HS-5 (cell line): ENCODE results near the gene IL16.
"Not testable (repeated sequence)": the region's sequence is repeated elsewhere in the genome, so short reads cannot be mapped to it uniquely, and the experiment has no call there.

Experiments
- DNase-seq: peaks from one replicate; pipeline ENCODE4 v3.0.0-alpha.2; 2012; ENCODE audit warnings: low read depth

IL16 gene

GRCh38 chr15:81196576-81197254 lies at the start of gene IL16:
Gene IL16 (plus strand): TSS chr15:81196879. CDS start chr15:81225400, 28,521 bp downstream.
- no peak for DNase-seq

- DNase-seq: no peak
Observed at GRCh38 chr15:81151389-81151788, 45.3 kb upstream of the IL16 start.

- DNase-seq: no peak
Observed at GRCh38 chr15:81152339-81152738, 44.3 kb upstream of the IL16 start.

DNA sequence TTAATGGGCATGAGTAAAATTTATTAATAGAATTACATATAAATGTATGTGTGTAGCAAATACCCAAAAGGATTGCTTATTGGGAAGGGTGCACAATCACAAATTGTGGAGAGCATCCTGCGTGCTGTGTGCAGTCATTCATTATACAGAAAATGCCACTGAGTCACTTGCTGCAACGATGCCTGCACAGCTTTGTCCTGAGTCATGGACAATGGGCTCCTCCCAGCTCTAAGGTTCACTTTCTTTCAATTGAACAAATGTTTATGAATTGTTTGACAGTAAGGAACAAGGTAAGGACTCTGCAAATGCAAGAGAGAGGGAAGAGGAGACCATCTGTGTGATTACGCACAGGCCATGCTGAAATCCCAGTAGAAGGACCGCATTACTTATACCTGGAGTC lies 43.9 kb upstream of the IL16 start:
- no peak for DNase-seq

GRCh38 chr15:81155375-81156218 lies 41.1 kb upstream of the IL16 start:
- DNase-seq: no peak

GRCh38 chr15:81156324-81156723 lies 40.4 kb upstream of the IL16 start:
- DNase-seq: no peak

GRCh38 chr15:81157195-81157938 lies 39.3 kb upstream of the IL16 start:
- no peak for DNase-seq

GRCh38 chr15:81157939-81158223 lies 38.8 kb upstream of the IL16 start:
- no peak for DNase-seq

- not testable (repeated sequence) for DNase-seq
Observed at GRCh38 chr15:81158561-81158960, 38.1 kb upstream of the IL16 start.

DNA sequence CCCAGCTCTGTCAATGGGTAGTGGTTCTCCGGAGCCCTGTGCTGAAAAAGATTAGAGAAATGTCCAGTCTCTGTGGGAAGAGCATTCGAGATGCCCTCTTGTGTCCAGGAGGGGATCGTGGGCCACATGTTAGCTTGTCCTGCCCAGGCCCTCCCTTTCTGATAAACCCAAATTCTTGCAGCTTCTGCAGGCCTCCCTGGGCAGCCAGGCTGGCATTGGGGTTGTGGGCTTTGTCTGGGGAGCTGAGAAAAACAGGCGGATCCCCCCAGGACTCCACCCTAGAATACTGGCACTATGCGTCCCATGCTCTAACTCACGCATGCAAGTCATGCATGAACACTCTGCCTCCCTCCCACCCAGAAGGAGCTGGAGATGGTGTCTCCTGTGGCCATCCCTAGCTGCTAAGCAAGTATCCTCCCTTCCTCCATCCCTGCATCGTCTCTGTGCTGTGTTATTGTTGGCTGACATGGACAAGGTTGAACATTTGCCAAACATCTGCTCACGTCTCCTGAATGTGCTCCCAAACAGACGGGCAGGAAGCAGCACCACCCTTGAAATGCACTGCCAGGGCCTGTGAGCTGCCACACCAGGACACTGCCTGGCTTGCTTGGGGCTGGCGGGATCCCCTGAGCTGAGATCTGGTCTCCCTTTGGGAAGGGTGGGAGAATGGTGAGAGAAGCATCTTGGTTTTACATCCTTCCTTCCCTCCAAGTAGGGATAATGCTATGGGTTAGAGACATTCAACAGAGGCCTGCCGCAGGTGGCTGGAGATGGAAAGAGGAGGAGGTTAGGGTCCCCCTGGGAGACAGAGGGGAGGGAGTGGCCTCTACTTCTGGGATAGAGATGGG lies 36.1 kb upstream of the IL16 start:
- DNase-seq: peak; percentile 74

DNA sequence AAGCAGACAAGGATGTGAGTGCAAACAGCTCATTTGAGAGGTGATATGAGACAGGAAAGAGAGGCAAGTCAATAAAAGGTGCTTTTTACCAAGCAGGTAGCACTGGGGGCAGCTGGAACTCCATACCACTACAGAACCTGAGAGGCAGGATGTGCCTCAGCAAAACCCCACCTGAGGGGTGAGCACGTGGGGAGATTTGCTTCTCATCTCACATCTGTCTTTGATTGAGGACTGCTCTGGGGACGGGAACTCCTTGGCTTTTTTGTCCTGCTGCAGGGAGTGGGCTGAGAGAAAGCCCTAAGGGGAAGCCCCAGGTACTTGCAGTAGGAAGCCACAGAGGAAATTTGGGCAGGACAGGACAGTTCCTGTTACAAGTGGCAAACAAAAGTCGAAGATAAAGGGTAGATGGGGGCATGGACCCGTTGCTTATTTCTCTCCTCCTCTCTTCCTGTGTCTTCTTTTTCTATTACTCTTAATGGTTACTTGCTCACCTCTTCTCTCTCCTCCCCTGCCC lies 35.5 kb upstream of the IL16 start:
- DNase-seq: no peak

DNA sequence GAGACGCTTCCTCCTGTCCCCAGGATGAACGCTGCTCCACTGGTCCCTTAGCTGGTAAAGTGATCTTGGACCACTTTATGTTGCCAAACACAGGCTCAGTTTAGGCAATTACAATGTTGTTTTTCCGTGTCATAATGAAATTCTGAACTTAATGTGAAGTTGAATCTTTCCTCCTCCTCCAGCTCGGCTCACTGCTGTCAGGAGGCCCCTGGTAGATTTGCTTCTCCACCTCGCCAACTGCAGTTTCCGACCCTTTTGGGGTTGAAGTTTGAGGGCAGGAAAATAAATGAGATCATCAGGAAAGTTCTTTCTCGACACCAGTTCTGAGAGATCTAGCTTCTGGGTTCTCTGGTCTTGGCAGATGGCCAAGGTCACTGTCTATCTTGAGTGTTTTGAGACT lies 34.8 kb upstream of the IL16 start:
- no peak for DNase-seq

DNA sequence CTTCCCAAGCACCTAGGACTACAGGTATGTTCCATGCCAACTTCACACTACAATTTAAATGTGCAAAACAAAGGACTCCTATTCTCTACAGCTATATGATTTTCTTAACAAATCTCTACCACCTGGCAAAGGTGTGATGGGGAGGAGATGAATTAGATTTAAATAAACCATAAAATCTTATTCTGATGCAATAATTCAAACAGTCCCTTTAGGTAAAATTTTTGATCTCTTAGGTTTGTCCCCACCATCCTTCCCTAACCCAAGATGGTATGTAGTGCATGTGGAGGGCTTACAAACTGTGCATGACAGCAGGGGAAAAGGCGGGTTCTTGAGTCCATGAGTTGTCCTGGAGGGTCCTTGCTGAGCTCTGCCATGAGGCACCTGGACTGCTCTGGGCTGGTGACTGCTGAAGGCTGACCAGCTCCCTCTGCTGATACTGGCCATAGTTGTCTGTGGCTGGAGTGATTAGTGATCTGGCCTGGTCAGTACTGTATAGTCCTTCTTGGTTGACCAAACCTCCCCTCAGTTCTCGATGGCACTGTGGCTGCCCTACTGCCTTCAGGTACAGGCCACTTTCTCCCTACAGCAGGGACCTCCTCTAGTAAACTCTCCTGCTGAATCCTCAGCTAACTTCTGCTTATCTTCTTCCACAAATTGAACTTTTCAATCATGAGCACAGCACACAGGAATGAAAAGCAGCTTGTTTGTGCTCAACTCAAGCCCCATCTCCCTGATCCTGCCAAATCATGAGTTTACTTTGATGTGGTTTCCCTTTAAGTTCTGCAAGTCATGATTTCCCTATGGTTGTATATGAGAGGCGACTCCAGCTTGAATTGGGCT lies 32.5 kb upstream of the IL16 start:
- no peak for DNase-seq

DNA sequence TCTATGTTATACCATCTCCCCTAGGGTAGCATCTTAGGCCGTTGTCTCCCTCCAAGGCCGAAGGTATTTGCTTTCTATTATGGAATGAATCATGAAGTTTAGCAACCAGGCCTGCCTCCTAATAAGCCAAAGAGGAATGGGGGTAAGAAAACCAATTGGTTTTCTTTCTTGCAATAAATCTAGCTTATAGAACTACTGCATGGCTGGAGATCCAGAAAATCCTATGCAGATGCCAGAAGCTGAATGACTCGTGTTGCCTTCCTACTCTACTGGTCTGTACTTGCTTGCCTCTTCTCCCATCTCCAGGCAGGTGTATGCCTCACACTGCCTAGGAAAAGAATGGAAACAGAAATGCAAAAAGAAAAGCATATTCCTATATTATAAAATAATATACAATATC lies 31.1 kb upstream of the IL16 start:
- DNase-seq: no peak

DNA sequence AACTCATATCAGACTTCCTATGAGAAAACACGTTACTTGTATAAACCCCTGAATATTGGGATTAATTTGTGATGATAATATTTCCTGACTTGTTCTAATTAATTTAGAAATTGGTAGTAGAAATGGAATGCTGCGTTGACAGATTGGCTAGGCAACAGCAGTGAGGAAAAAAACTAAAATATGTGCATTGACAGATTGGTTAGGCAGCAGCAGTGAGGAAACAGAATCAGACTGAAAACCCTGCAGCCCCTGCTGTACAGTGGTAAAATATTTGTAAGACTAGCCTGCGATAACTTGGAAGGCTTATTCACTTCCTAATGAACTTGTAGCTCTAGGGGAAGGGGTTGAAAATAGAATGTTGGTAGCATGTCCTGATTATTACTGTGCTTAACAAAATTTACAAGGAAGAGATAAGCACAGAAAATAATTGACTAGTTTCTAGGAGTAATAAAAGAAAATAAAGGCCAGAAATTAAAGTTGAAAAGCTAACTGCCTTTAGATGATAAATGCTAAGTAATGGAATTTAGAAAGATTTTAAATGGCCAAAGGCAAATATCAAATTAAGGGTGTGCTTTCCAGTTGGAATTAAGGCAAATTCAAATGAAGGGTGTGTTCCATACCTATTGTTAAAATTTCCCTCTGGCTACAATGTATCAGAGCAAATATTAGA lies 29.9 kb upstream of the IL16 start:
- DNase-seq: no peak

GRCh38 chr15:81168131-81168526 lies 28.6 kb upstream of the IL16 start:
- no peak for DNase-seq

DNA sequence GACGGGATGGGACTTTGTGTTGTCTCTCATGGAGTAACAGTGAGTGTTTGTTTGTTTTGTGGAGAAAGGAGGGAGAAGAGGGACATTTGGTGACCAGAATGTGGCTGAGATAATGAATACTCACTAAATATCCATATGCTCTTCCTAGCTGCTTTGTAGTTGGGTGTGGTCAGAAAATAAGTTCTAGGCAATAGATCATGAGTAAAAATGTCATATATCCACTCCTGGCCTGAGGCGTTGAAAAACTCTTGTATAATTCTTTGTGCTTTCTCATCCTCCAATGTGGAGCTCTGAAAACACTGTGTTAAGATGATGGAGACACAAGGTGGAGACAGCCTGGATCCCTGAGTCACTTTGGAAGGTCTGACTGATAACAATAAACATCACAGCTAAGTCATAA lies 28.0 kb upstream of the IL16 start:
- DNase-seq: no peak

- no peak for DNase-seq
Observed at GRCh38 chr15:81170511-81170910, 26.2 kb upstream of the IL16 start.

DNA sequence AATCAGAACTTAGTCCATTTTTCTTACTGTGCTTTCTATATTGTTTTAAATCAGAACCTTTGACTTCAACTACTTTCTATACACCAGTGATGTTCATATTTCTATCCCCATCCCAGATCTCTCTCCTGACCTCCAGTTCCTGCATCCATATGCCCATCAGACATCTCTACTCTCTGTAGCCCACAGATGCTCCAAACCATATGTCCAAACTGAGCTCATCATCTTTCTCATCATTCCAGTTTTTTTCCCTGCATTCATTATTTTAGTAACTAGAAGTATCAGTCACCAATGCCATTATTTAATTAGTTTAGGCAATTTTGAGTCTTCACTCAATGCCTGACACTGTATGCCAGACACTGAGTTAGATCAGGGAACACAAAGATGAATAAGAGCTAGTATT lies 25.4 kb upstream of the IL16 start:
- no peak for DNase-seq

DNA sequence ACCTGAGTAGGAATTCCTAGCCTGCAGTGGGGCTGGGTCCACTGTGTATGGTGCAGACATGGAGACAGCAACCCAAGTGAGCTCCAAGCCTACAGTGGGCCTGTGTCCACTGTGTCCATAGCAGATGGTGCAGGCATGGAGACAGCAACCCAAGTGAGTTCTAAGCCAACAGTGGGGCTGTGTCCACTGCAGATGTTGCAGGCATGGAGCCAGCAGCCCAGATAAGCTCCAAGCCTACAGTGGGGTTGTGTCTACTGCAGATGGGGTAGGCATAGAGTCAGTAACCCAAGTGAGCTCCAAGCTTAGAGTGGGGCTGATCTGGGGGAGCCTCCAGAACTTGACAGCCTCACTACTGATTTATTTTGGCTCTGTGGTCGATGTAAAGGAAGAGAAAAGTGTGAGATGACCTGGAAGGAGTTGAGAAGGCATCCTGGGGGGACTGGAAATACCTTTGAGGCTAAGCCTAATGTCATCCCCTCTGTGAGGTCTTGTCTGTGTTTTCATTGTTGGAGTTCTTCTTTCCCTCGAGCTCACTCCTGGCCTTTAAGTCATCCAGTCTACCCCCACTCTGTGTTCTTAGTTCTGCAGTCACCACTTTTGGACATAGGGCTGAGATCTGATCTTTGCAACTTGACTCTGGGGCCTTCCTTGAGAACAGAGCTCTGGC lies 22.4 kb upstream of the IL16 start:
- DNase-seq: no peak
